Skeletal muscle satellite cell (primary cell): ENCODE data around the gene SPATA31E1.
A peak's percentile ranks its signal among the peaks of the same experiment; 100 is the strongest.

Experiments used
- H3K27me3 ChIP-seq: 2 replicates; pipeline ENCODE4 v1.7.0; 2013; ENCODE audit warnings: low read length; ENCODE audit not compliant: control insufficient read depth, insufficient read depth
- H3K36me3 ChIP-seq: 2 replicates; pipeline ENCODE4 v1.7.0; 2013; ENCODE audit warnings: mild to moderate bottlenecking, control low read depth, low read length; ENCODE audit not compliant: insufficient read depth
- H3K4me1 ChIP-seq: 2 replicates; pipeline ENCODE4 v1.7.0; 2013; ENCODE audit warnings: low read length; ENCODE audit not compliant: control insufficient read depth, insufficient read depth
- H3K4me2 ChIP-seq: 2 replicates; pipeline ENCODE4 v1.7.0; 2013; ENCODE audit warnings: mild to moderate bottlenecking, low read length
- H3K4me3 ChIP-seq: 2 replicates; pipeline ENCODE4 v1.7.0; 2013; ENCODE audit warnings: low read length
- H3K9ac ChIP-seq: 2 replicates; pipeline ENCODE4 v1.7.0; 2013; ENCODE audit warnings: mild to moderate bottlenecking, low read depth, low read length, moderate library complexity
- H3K9me3 ChIP-seq: replicated peaks from 2 replicates; pipeline ENCODE4 v1.7.0; 2013; ENCODE audit warnings: mild to moderate bottlenecking, control low read depth, low read length

The SPATA31E1 gene

DNA sequence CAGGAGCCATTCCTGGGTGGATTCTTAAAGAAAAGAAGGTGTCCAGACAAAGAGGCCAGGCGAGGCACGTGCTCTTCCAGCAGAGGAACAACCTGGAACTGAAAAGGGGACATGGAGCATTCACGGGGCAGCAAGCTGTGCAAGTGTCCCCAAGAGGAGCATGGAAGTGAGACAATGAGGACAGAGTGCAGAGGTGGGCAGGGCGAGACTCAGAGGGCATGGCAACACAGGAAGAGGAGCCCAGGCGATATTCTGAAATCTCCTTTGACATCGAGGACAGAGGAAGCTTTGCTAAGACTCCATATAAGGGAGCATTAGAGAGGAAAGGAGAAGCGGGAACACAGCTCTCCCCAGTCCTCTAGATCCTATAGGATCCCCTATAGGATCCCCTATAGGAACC, 29.4 kb upstream of the SPATA31E1 start:
- H3K4me1 ChIP-seq: peaks cover 9% of the 10 kb centered on the region
- no peaks in the 10 kb centered on the region for H3K27me3 ChIP-seq
- H3K4me3 ChIP-seq: no peak overlapping the region
- no peaks in the 10 kb centered on the region for H3K36me3 ChIP-seq
- no peaks in the 10 kb centered on the region for H3K9me3 ChIP-seq
- no peak overlapping the region for H3K9ac ChIP-seq
- H3K4me2 ChIP-seq: no peak overlapping the region

DNA sequence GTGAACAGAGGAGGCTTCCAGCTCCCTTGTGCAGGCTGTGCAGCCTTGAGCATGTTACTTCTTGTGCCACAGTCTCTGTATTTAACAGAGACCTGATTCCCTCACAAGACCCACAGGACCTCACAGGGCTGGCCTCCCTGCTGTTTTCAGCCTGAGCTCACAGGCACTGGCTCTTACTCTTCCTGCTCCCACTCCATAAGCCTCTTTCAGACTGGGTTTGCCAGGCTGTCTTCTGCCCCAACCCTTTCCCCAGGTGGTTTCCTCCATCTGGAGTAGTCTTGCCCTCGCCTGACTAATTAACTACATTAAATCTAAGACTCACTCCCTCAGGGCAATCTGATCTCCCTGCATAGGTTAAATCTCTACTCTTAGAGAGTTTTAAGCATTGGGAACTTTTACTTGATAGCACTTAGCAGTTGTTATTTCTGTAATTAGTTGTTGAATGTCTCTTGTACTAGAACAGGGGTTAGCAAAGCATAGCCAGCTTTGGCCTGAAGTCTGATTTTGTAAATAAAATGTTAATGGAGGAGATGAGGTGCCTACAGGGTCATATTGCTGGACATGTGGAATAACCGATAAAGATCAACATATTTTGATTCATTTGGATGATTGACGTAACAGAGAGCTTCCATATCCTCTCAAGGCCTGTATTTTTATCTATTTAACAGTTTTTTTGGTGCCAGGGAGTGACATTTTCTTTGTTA, 28.6 kb upstream of the SPATA31E1 start:
- no peak overlapping the region for H3K9ac ChIP-seq
- no peaks in the 10 kb centered on the region for H3K27me3 ChIP-seq
- no peak overlapping the region for H3K4me2 ChIP-seq
- H3K4me3 ChIP-seq: no peak overlapping the region
- H3K36me3 ChIP-seq: no peaks in the 10 kb centered on the region
- no peaks in the 10 kb centered on the region for H3K9me3 ChIP-seq
- H3K4me1 ChIP-seq: peaks cover 9% of the 10 kb centered on the region

GRCh38 chr9:87854580-87854955, 28.1 kb upstream of the SPATA31E1 start:
- Histone ChIP-seq H3K9ac (no peak overlapping the region), H3K4me1 (peaks cover 9% of the 10 kb centered on the region), H3K9me3 (no peaks in the 10 kb centered on the region), H3K27me3 (no peaks in the 10 kb centered on the region), H3K36me3 (no peaks in the 10 kb centered on the region), H3K4me3 (no peak overlapping the region), H3K4me2 (no peak overlapping the region)

DNA sequence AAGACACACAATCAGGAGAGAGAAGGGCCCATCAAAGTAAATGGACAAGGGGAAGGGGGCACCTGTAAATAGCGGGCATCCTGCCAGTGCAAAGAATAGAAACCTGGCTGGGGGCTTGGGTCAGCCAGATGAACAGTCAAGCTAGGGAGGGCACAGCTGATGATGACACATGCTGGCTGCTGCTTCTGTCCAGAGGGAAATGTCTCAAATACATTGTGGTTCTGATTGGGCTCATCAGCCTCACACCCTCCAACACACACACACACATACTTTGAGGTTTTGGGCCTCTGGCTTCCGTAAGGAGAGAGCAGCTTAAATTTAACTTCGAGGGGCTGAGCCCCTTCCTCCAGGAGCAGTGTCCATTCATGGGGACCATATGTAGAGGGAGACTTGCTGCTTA, 27.6 kb upstream of the SPATA31E1 start:
- Histone ChIP-seq H3K9ac (no peak overlapping the region), H3K4me2 (no peak overlapping the region), H3K27me3 (no peaks in the 10 kb centered on the region), H3K36me3 (no peaks in the 10 kb centered on the region), H3K4me3 (no peak overlapping the region), H3K9me3 (no peaks in the 10 kb centered on the region), H3K4me1 (peaks cover 8% of the 10 kb centered on the region)

DNA sequence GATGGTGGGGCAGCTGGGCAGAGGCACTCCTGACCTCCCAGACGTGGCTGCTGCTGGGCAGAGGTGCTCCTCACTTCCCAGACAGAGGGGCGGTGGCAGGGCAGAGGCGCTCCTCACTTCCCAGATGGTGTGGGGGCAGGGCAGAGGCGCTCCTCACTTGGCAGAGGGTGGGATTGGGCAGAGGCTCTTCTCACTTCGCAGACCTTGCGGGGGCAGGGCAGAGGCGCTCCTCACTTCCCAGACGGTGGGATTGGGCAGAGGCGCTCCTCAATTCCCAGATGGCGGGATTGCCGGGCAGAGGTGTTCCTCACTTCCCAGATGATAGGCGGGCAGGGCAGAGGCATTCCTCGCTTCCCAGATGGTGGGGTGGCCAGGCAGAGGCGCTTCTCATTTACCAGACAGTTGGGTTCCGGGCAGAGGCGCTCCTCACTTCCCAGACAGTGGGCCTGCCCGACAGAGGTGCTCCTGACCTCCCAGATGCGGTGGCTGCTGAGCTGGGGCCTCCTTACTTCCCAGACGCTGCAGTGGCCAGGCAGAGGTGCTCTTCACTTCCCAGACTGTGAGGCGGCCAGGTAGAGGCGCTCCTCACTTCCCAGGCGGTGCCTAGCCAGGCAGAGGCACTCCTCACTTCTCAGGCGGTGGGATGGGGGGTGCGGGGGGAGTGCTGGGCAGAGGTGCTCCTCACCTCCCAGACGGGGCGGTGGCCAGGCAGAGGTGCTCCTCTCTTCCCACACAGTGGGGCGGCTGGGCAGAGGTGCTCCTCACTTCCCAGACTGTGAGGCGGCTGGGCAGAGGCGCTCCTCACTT, 25.3 kb upstream of the SPATA31E1 start:
- Histone ChIP-seq H3K27me3 (no peaks in the 10 kb centered on the region), H3K4me2 (no peak overlapping the region), H3K4me3 (no peak overlapping the region), H3K9ac (no peak overlapping the region), H3K36me3 (no peaks in the 10 kb centered on the region), H3K4me1 (peaks cover 2% of the 10 kb centered on the region), H3K9me3 (no peaks in the 10 kb centered on the region)

DNA sequence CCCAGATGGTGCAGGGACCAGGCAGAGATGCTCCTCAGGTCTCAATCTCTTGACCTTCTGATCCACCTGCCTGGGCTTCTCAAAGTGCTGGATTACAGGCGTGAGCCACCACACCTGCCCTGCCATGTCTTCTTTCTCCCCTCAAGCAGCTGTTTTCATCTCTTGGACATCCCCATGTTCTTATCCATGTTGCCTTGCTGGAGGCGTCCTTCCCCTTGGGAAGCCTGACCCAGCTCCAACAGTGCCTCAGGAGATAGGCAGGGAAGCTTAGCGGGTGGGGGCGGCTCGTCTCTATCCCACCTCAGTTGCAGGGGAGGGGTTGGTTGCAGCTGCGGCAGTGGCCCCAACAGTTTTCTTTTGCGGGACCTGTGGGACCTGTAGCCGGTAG, 24.7 kb upstream of the SPATA31E1 start:
- Histone ChIP-seq H3K4me1 (peaks cover 8% of the 10 kb centered on the region), H3K27me3 (no peaks in the 10 kb centered on the region), H3K9me3 (no peaks in the 10 kb centered on the region), H3K4me3 (no peak overlapping the region), H3K36me3 (no peaks in the 10 kb centered on the region), H3K4me2 (no peak overlapping the region), H3K9ac (no peak overlapping the region)

- Histone ChIP-seq H3K9ac (no peak overlapping the region), H3K27me3 (no peaks in the 10 kb centered on the region), H3K4me3 (no peak overlapping the region), H3K36me3 (no peaks in the 10 kb centered on the region), H3K9me3 (no peaks in the 10 kb centered on the region), H3K4me2 (no peak overlapping the region), H3K4me1 (peaks cover 13% of the 10 kb centered on the region)
Measured at GRCh38 chr9:87859137-87859536, 23.5 kb upstream of the SPATA31E1 start.

GRCh38 chr9:87859786-87860185, 22.9 kb upstream of the SPATA31E1 start:
- H3K36me3 ChIP-seq: no peaks in the 10 kb centered on the region
- peaks cover 13% of the 10 kb centered on the region for H3K4me1 ChIP-seq
- H3K9ac ChIP-seq: no peak overlapping the region
- no peak overlapping the region for H3K4me3 ChIP-seq
- H3K4me2 ChIP-seq: no peak overlapping the region
- no peaks in the 10 kb centered on the region for H3K27me3 ChIP-seq
- no peaks in the 10 kb centered on the region for H3K9me3 ChIP-seq

DNA sequence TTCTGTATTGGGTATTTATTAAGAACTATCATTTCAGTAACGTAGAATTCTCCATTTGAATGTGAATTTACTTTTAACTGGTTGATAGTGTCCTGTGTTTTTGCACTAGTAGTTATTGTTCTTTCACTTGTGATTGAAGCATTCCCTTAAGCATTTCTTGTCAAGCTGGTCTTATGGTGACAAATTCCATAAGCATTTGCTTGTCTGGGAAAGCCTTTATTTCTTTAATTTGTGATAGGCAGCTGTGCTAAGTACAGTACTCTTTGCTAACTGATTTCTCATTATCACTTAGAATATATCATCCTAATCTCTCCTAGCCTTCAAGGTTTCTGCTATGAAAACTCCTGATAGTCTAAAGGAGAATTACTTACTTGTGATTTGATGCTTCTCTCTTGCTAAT, 21.3 kb upstream of the SPATA31E1 start:
- H3K4me1 ChIP-seq: peaks cover 25% of the 10 kb centered on the region
- H3K9ac ChIP-seq: no peak overlapping the region
- H3K4me3 ChIP-seq: no peak overlapping the region

DNA sequence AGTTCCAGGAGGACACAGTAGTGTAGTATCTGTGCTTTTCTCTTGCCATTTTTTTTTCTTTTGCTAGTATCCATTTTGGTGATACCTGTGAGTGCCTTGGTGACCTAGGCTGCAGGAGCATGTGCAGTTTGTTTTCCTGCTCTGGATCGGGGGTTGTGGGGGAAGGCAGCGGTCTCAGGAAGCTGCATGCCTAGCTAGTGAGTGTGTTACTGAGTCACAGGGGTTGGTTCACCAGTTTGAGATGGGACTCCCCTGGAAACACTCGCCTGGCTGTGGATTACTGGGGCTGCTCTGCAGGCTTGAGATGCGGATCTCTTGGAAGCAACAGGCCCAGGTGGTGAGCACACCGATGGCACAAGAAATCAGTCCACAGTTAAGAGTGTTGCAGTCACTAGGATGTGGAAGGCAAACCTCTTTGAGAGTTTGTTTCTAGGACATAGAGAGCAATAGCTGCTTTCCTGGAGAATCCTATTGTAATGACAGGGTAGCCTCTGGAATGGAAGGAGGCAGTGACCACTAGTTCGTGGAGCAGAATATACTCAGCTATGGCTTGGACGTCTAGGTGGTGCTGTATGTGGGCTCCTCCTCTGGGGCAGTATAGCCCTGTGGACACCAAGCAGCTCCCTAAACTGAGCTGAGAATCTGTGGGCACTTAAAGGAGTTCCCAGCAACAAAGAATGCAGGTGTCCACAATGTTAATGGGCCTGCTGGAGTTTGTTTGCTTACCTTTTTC, 20.0 kb upstream of the SPATA31E1 start:
- no peaks in the 10 kb centered on the region for H3K27me3 ChIP-seq
- H3K4me3 ChIP-seq: no peak overlapping the region
- H3K36me3 ChIP-seq: no peaks in the 10 kb centered on the region
- H3K4me2 ChIP-seq: peak overlapping the region; percentile 61
- no peaks in the 10 kb centered on the region for H3K9me3 ChIP-seq
- no peak overlapping the region for H3K9ac ChIP-seq
- H3K4me1 ChIP-seq: peaks cover 33% of the 10 kb centered on the region

More for the DNA sequence above, 21.3 kb upstream of the SPATA31E1 start:
- H3K36me3 ChIP-seq: no peaks in the 10 kb centered on the region
- H3K9me3 ChIP-seq: no peaks in the 10 kb centered on the region
- no peaks in the 10 kb centered on the region for H3K27me3 ChIP-seq
- no peak overlapping the region for H3K4me2 ChIP-seq

DNA sequence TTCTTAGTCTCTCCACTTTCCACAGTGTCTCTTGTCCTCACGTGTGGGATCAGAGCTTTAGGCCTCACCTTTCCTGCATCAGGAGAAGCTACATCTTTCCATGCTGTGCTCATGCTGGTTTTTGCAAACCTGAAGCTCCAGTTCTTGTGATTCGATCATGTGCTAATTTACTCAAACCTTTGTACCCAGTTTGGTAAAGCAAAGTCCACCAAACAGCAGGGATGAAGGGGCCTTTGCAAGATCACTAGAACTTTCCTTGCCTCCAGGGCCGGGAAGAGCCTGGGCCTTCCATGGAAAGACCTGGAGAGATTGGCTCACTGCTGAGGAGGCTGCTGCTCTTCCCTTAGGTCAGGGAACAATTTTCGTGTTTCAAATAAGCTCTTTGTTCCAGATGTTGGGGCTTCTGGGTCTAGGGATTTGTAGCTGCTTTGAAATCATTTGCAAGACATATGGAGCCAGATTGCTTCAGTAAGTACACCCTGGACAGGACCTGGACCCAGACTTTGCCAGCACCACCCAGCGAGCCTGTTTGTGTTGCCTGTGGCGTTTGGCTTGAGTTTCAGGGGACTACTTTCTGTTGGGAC, 18.7 kb upstream of the SPATA31E1 start:
- no peak overlapping the region for H3K4me3 ChIP-seq
- no peaks in the 10 kb centered on the region for H3K27me3 ChIP-seq
- H3K9me3 ChIP-seq: no peaks in the 10 kb centered on the region
- H3K4me2 ChIP-seq: no peak overlapping the region
- H3K9ac ChIP-seq: no peak overlapping the region
- H3K4me1 ChIP-seq: peaks cover 33% of the 10 kb centered on the region
- no peaks in the 10 kb centered on the region for H3K36me3 ChIP-seq
